ENCODE data around the gene CHD8. TPM values are rescaled to one million over a fixed set of nuclear protein-coding genes. Genes with fewer than 3 reads are reported as not detected.

The CHD8 gene
- total and polyA plus RNA-seq, 2 of the 4 experiments (the other 2 are of a cell fraction) = 32.1 to 55.0 TPM

DNA sequence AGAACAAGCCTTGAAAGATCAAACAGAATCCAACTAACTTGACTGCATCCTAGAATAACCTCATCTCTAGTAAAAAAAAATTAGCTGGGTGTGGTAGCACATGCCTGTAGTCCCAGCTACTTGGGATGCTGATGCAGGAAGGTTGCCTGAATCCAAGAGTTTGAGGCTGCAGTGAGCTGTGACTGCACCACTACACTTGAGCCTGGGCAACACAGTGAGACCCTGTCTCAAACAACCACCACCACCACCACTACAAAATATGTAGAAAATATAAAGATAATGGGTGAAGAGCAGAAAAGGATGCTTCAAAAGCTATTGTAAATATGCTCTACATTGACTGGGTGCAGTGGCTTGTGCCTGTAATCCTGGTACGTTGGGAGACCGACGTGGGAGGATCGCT is 99.4 kb downstream of the CHD8 start:
- Histone ChIP-seq H3K4me1 (ENCODE audit: control insufficient read depth, insufficient read depth, low read length) (no peaks in the 10 kb centered on the region), H2AFZ (replicated peaks; ENCODE audit: low read length, poor library complexity) (no peak overlapping the region), H3K4me3 (ENCODE audit: insufficient read depth, low read depth, low read length) (no peak overlapping the region), H2BK5ac (ENCODE audit: low read depth, low read length, poor library complexity, severe bottlenecking) (no peak overlapping the region), H4K5ac (ENCODE audit: low read depth, low read length) (no peak overlapping the region), H3K14ac (replicated peaks; ENCODE audit: low read depth, low read length) (no peak overlapping the region), H3K4ac (ENCODE audit: low read depth, low read length) (no peak overlapping the region), H2AK9ac (replicated peaks; ENCODE audit: low read depth, low read length, poor library complexity) (no peak overlapping the region), H4K20me1 (ENCODE audit: insufficient read depth, low read length) (no peaks in the 10 kb centered on the region; the same call in 1 of the 2 replicates), H3K27me3 (ENCODE audit: control insufficient read depth, insufficient read depth, low read length) (no peaks in the 10 kb centered on the region), H3K56ac (ENCODE audit: extremely low read depth, insufficient read depth, low read length) (no peak overlapping the region), H3K9me3 (ENCODE audit: control insufficient read depth, insufficient read depth, low read length) (no peaks in the 10 kb centered on the region), H3K4me2 (ENCODE audit: low read depth, low read length) (no peak overlapping the region), H3K23ac (ENCODE audit: low read depth, low read length) (no peak overlapping the region), H2BK15ac (ENCODE audit: low read depth, low read length) (no peak overlapping the region), H4K8ac (ENCODE audit: low read depth in 2 of 2, low read length in 2 of 2) (no peak overlapping the region), H3K9me1 (ENCODE audit: insufficient read depth, low read length) (0 out of 2 replicates have a peak, but pooled peaks cover 3% of the 10 kb centered on the region), H2AK5ac (ENCODE audit: low read depth, low read length) (no peak overlapping the region), H3K79me1 (ENCODE audit: low read depth in 1 of 2, low read length in 2 of 2) (peaks cover 0 to 3% of the 10 kb centered on the region in 2 experiments; a peak in 2 of 4 replicates), H3K36me3 (ENCODE audit: control insufficient read depth, insufficient read depth, low read length) (peaks cover 66% of the 10 kb centered on the region), H3K27ac (ENCODE audit: insufficient read depth, low read length) (no peak overlapping the region), H3K18ac (ENCODE audit: low read depth, low read length) (no peak overlapping the region), H2BK20ac (ENCODE audit: low read depth, low read length) (no peak overlapping the region), H3K9ac (ENCODE audit: low read depth, low read length) (no peak overlapping the region), H4K91ac (ENCODE audit: insufficient read depth, low read depth, low read length) (no peak overlapping the region), H2BK120ac (ENCODE audit: low read depth, low read length) (no peak overlapping the region)
- ChIA-PET POLR2A (ENCODE audit: unreplicated experiment) (no interaction called here), CTCF (interaction anchor here (1.1 kb wide), 1 partner anchor 10 kb away, joined by 3 read pairs; no protein-coding TSS in a partner anchor)
- 100% methylated on average over 1 of the region's 4 CpGs; no CpG with 5 or more reads in 1 of the 2 experiments for WGBS, 2 experiments (ENCODE audit: extremely low coverage in 2 of 2, insufficient read length in 1 of 2)
- dilution Hi-C loops (cut with HindIII; ENCODE audit: low sequenced_read_pairs, unreplicated experiment) (no loop called here), in situ Hi-C loops (cut with MboI; ENCODE audit: low sequenced_read_pairs) (no loop called here), intact Hi-C loops (cut with micrococcal nuclease) (no loop called here)
- DNase-seq (no peak), ATAC-seq (ENCODE audit: low read depth) (no peak)
- BruUV-seq (replicated peaks) = no TSS peak
- TF ChIP-seq SMC3 (IDR thresholded peaks at IDR 0.05; ENCODE audit: low read depth, low read length) (no peak), NFE2L2 (IDR thresholded peaks at IDR 0.05; ENCODE audit: low read depth, low read length) (no peak)
- TF ChIP-seq, protein P1, sequence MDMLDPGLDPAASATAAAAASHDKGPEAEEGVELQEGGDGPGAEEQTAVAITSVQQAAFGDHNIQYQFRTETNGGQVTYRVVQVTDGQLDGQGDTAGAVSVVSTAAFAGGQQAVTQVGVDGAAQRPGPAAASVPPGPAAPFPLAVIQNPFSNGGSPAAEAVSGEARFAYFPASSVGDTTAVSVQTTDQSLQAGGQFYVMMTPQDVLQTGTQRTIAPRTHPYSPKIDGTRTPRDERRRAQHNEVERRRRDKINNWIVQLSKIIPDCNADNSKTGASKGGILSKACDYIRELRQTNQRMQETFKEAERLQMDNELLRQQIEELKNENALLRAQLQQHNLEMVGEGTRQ (IDR thresholded peaks at IDR 0.05; ENCODE audit: low read depth, low read length) = no peak

Measured in IMR-90 (cell line).